PC-9 (cell line): ENCODE results near the gene CELSR3. TPM values are rescaled to one million over a fixed set of nuclear protein-coding genes. Genes with fewer than 3 reads are reported as not detected.

Experiments used
- BruUV-seq: library from RNA; stranded (reverse); fragments of 400-500 nt; replicated peaks from 2 replicates; lab custom pipeline; 2021; lab: Mats Ljungman, UMichigan
- CTCF ChIA-PET: fragments of 300-600 bp; sonication (Branson Sonifier 250); formaldehyde crosslinking; loops from one replicate; lab custom pipeline; 2022; ENCODE audit warnings: antibody characterized with exemption; lab: Charles Lee
- POLR2A ChIA-PET: fragments of 300-600 bp; sonication (Branson Sonifier 250); formaldehyde crosslinking; loops from one replicate; lab custom pipeline; 2022; ENCODE audit warnings: antibody characterized with exemption; ENCODE audit not compliant: unreplicated experiment; lab: Charles Lee
- DNase-seq, 2 experiments: peaks; one replicate each; pipeline versions ENCODE4 v3.0.0 to v3.0.0-alpha.2; 2015 to 2022; ENCODE audit warnings: mixed read lengths in 1 of 2
- H2AFZ ChIP-seq: fragments of 200-600 bp; sonication (generic); 2 replicates; pipeline ENCODE4 v1.8.1; 2017; ENCODE audit warnings: antibody characterized with exemption
- H3F3A ChIP-seq: fragments of 200-600 bp; sonication (generic); 2 replicates; pipeline ENCODE4 v1.8.1; 2017; ENCODE audit warnings: antibody characterized with exemption, mild to moderate bottlenecking, low read depth; ENCODE audit not compliant: insufficient read depth
- H3K27ac ChIP-seq: fragments of 200-600 bp; sonication (generic); 2 replicates; pipeline ENCODE4 v1.6.1; 2016; ENCODE audit warnings: mixed run types
- H3K27me3 ChIP-seq: fragments of 200-600 bp; sonication (generic); 2 replicates; pipeline ENCODE4 v1.6.1; 2016; ENCODE audit warnings: low read depth, mixed run types; ENCODE audit not compliant: insufficient read depth
- H3K36me3 ChIP-seq: fragments of 200-600 bp; sonication (generic); 2 replicates; pipeline ENCODE4 v1.6.1; 2016; ENCODE audit warnings: low read depth, mixed run types
- H3K4me1 ChIP-seq: fragments of 200-600 bp; sonication (generic); replicated peaks from 2 replicates; pipeline ENCODE4 v1.6.1; 2016; ENCODE audit warnings: mixed run types; ENCODE audit not compliant: insufficient read depth
- H3K4me2 ChIP-seq: fragments of 200-600 bp; sonication (generic); 2 replicates; pipeline ENCODE4 v1.6.1; 2017; ENCODE audit warnings: mixed run types
- H3K4me3 ChIP-seq: fragments of 200-600 bp; sonication (generic); 2 replicates; pipeline ENCODE4 v1.6.1; 2016; ENCODE audit warnings: mixed run types
- H3K79me2 ChIP-seq: fragments of 200-600 bp; sonication (generic); 2 replicates; pipeline ENCODE4 v1.6.1; 2017; ENCODE audit warnings: low read depth, mixed run types
- H3K9me2 ChIP-seq: fragments of 200-600 bp; sonication (generic); 2 replicates; pipeline ENCODE4 v1.8.1; 2017; ENCODE audit warnings: mild to moderate bottlenecking; ENCODE audit not compliant: insufficient read depth
- H3K9me3 ChIP-seq: fragments of 200-600 bp; sonication (generic); 2 replicates; pipeline ENCODE4 v1.8.1; 2016; ENCODE audit warnings: low read depth; ENCODE audit not compliant: insufficient read depth
- H4K20me1 ChIP-seq: fragments of 200-600 bp; sonication (generic); 2 replicates; pipeline ENCODE4 v1.8.1; 2017; ENCODE audit not compliant: insufficient read depth
- CTCF ChIP-seq: fragments of 200-600 bp; sonication (generic); conservative IDR thresholded peaks from 2 replicates; pipeline ENCODE4 v1.6.1; 2017; ENCODE audit warnings: mixed run types, antibody characterized with exemption, mild to moderate bottlenecking, moderate library complexity
- EZH2 ChIP-seq: fragments of 200-600 bp; sonication (generic); IDR thresholded peaks from 2 replicates; pipeline ENCODE4 v1.8.0; 2017; ENCODE audit warnings: antibody characterized with exemption, low read depth
- intact Hi-C: fragments of 100-400 bp; cut with micrococcal nuclease; formaldehyde crosslinking; loops from one replicate; pipeline ENCODE4 v1.10.0; 2022; ENCODE audit not compliant: unreplicated experiment
- total RNA-seq: library from RNA; stranded (reverse); gene quantifications from 2 replicates; pipeline ENCODE4 v1.2.3, GENCODE V29; 2021

The CELSR3 gene
- total RNA-seq, 1 experiment from 2014 or later, result 9.9 TPM

- H3K9me2 ChIP-seq, result no peaks in the 10 kb centered on the region
- no peak overlapping the region for H3K4me3 ChIP-seq
- ChIA-PET POLR2A (no interaction called here), CTCF (no interaction called here)
- H3K4me1 ChIP-seq, result no peaks in the 10 kb centered on the region
- BruUV-seq, result no TSS peak
- H3K79me2 ChIP-seq, result no peaks in the 10 kb centered on the region
- no peak for TF ChIP-seq CTCF
- TF ChIP-seq EZH2, result no peak
- H3K4me2 ChIP-seq, result no peak overlapping the region
- H3K9me3 ChIP-seq, result no peaks in the 10 kb centered on the region
- no peaks in the 10 kb centered on the region for H3K36me3 ChIP-seq
- 0 out of 2 replicates have a peak, but pooled peaks cover 5% of the 10 kb centered on the region for H4K20me1 ChIP-seq
- H3K27ac ChIP-seq, result no peak overlapping the region
- 0 out of 2 replicates have a peak, but pooled peaks cover 6% of the 10 kb centered on the region for H3F3A ChIP-seq
- intact Hi-C loops, result no loop called here
- H2AFZ ChIP-seq, result no peak overlapping the region
- DNase-seq, result no peak
- H3K27me3 ChIP-seq, result no peaks in the 10 kb centered on the region
Observed at GRCh38 chr3:48631516-48632448, 30.9 kb downstream of the CELSR3 start.

- no peaks in the 10 kb centered on the region for H3K9me3 ChIP-seq
- H3K4me2 ChIP-seq, result no peak overlapping the region
- H3F3A ChIP-seq, result 0 out of 2 replicates have a peak, but pooled peaks cover 6% of the 10 kb centered on the region
- DNase-seq, result no peak
- H3K9me2 ChIP-seq, result no peaks in the 10 kb centered on the region
- no peak for TF ChIP-seq EZH2
- no peak for TF ChIP-seq CTCF
- no peak overlapping the region for H3K4me3 ChIP-seq
- no peak overlapping the region for H2AFZ ChIP-seq
- no peaks in the 10 kb centered on the region for H3K79me2 ChIP-seq
- intact Hi-C loops, result no loop called here
- no peaks in the 10 kb centered on the region for H3K27me3 ChIP-seq
- H3K36me3 ChIP-seq, result no peaks in the 10 kb centered on the region
- no peaks in the 10 kb centered on the region for H3K4me1 ChIP-seq
- 0 out of 2 replicates have a peak, but pooled peaks cover 5% of the 10 kb centered on the region for H4K20me1 ChIP-seq
- POLR2A ChIA-PET, result no interaction called here
- no TSS peak for BruUV-seq
- CTCF ChIA-PET, result no interaction called here
- H3K27ac ChIP-seq, result no peak overlapping the region
Observed at GRCh38 chr3:48630833-48631232, 31.9 kb downstream of the CELSR3 start.

- H3K4me3 ChIP-seq, result no peak overlapping the region
- ChIA-PET POLR2A (no interaction called here), CTCF (no interaction called here)
- TF ChIP-seq EZH2 (no peak), CTCF (no peak)
- H4K20me1 ChIP-seq, result 0 out of 2 replicates have a peak, but pooled peaks cover 5% of the 10 kb centered on the region
- no peaks in the 10 kb centered on the region for H3K9me2 ChIP-seq
- H3K79me2 ChIP-seq, result no peaks in the 10 kb centered on the region
- no TSS peak for BruUV-seq
- H3K9me3 ChIP-seq, result no peaks in the 10 kb centered on the region
- H3K4me1 ChIP-seq, result no peaks in the 10 kb centered on the region
- intact Hi-C loops, result no loop called here
- 0 out of 2 replicates have a peak, but pooled peaks cover 6% of the 10 kb centered on the region for H3F3A ChIP-seq
- no peak overlapping the region for H2AFZ ChIP-seq
- H3K4me2 ChIP-seq, result no peak overlapping the region
- no peaks in the 10 kb centered on the region for H3K36me3 ChIP-seq
- no peak overlapping the region for H3K27ac ChIP-seq
- no peak for DNase-seq
- no peaks in the 10 kb centered on the region for H3K27me3 ChIP-seq
Observed at GRCh38 chr3:48630407-48630806, 32.3 kb downstream of the CELSR3 start.
